Activated T-cell treated with anti-CD3 and anti-CD28 coated beads for 1 hour (primary cell): ENCODE results near the gene BANK1.

ENCODE experiments used
- DNase-seq: peaks from one replicate; pipeline ENCODE4 v3.0.0-alpha.2; 2020; ENCODE audit warnings: low read depth

The BANK1 gene

GRCh38 chr4:101958547-101958946 is 168.0 kb downstream of the BANK1 start:
- DNase-seq = no peak

- no peak for DNase-seq
These were observed 169.9 kb downstream of the BANK1 start for GRCh38 chr4:101960431-101960830.

GRCh38 chr4:101961144-101961543 is 170.6 kb downstream of the BANK1 start:
- no peak for DNase-seq

GRCh38 chr4:101967697-101968346 is 177.3 kb downstream of the BANK1 start:
- DNase-seq = no peak

GRCh38 chr4:101968364-101968763 is 177.8 kb downstream of the BANK1 start:
- no peak for DNase-seq

GRCh38 chr4:101969965-101970364 is 179.4 kb downstream of the BANK1 start:
- DNase-seq = no peak

GRCh38 chr4:101970547-101971155 is 180.1 kb downstream of the BANK1 start:
- no peak for DNase-seq

GRCh38 chr4:101972791-101973190 is 182.3 kb downstream of the BANK1 start:
- no peak for DNase-seq

GRCh38 chr4:101973361-101973760 is 182.8 kb downstream of the BANK1 start:
- DNase-seq = no peak

- no peak for DNase-seq
These were observed 186.5 kb downstream of the BANK1 start for GRCh38 chr4:101977076-101977475.

GRCh38 chr4:101981756-101982155 is 191.2 kb downstream of the BANK1 start:
- no peak for DNase-seq

- DNase-seq = no peak
These were observed 193.3 kb downstream of the BANK1 start for GRCh38 chr4:101983835-101984234.

GRCh38 chr4:101987623-101988243 is 197.2 kb downstream of the BANK1 start:
- DNase-seq = no peak

GRCh38 chr4:101989551-101989950 is 199.0 kb downstream of the BANK1 start:
- no peak for DNase-seq

- no peak for DNase-seq
These were observed 201.9 kb downstream of the BANK1 start for GRCh38 chr4:101992446-101992845.

- DNase-seq = no peak
These were observed 202.7 kb downstream of the BANK1 start for GRCh38 chr4:101993002-101993841.

- DNase-seq = no peak
These were observed 203.6 kb downstream of the BANK1 start for GRCh38 chr4:101993842-101994775.

- no peak for DNase-seq
These were observed 217.5 kb downstream of the BANK1 start for GRCh38 chr4:102007959-102008425.

GRCh38 chr4:102008711-102009110 is 218.2 kb downstream of the BANK1 start:
- DNase-seq = no peak

GRCh38 chr4:102022343-102022742 is 231.8 kb downstream of the BANK1 start:
- DNase-seq = no peak

GRCh38 chr4:102027961-102028360 is 237.4 kb downstream of the BANK1 start:
- no peak for DNase-seq
